Smooth muscle cell (in vitro differentiated cells): Measurements from ENCODE around the gene PCGF1. TPM values are rescaled to one million over a fixed set of nuclear protein-coding genes. Genes with fewer than 3 reads are reported as not detected.

Source experiments
- DNase-seq: peaks from one replicate; lab custom pipeline; 2025; ENCODE audit not compliant: unreplicated experiment; lab: John Stamatoyannopoulos, UW
- H2AFZ ChIP-seq: fragments of 200-600 bp; sonication (generic); 2 replicates; pipeline ENCODE4 v1.6.0; 2016; ENCODE audit warnings: antibody characterized with exemption, low read depth, mild to moderate bottlenecking
- H3F3A ChIP-seq: fragments of 200-600 bp; sonication (generic); 2 replicates; pipeline ENCODE4 v1.6.0; 2017; ENCODE audit warnings: antibody characterized with exemption, low read depth
- H3K27ac ChIP-seq: fragments of 200-600 bp; sonication (generic); 2 replicates; pipeline ENCODE4 v1.5.1; 2016; ENCODE audit warnings: low read depth, mild to moderate bottlenecking
- H3K27me3 ChIP-seq: fragments of 200-600 bp; sonication (generic); 2 replicates; pipeline ENCODE4 v1.6.1; 2016; ENCODE audit warnings: low read depth, mild to moderate bottlenecking
- H3K36me3 ChIP-seq: fragments of 200-600 bp; sonication (generic); 2 replicates; pipeline ENCODE4 v1.5.1; 2016; ENCODE audit warnings: low read depth
- H3K4me1 ChIP-seq: fragments of 200-600 bp; sonication (generic); 2 replicates; pipeline ENCODE4 v1.5.1; 2016; ENCODE audit warnings: low read depth
- H3K4me2 ChIP-seq: fragments of 200-600 bp; sonication (generic); 2 replicates; pipeline ENCODE4 v1.6.0; 2016; ENCODE audit warnings: mild to moderate bottlenecking
- H3K4me3 ChIP-seq: fragments of 200-600 bp; sonication (generic); 2 replicates; pipeline ENCODE4 v1.5.1; 2016; ENCODE audit warnings: mild to moderate bottlenecking
- H3K79me2 ChIP-seq: fragments of 200-600 bp; sonication (generic); 2 replicates; pipeline ENCODE4 v1.6.0; 2016; ENCODE audit warnings: low read depth, mild to moderate bottlenecking
- H3K9ac ChIP-seq: fragments of 200-600 bp; sonication (generic); 2 replicates; pipeline ENCODE4 v1.6.0; 2016; ENCODE audit warnings: low read depth
- H3K9me3 ChIP-seq: fragments of 200-600 bp; sonication (generic); replicated peaks from 2 replicates; pipeline ENCODE4 v1.5.1; 2016; ENCODE audit warnings: low read depth
- H4K20me1 ChIP-seq: fragments of 200-600 bp; sonication (generic); 2 replicates; pipeline ENCODE4 v1.6.0; 2016; ENCODE audit warnings: low read depth
- CTCF ChIP-seq: fragments of 200-600 bp; sonication (generic); IDR thresholded peaks from 2 replicates; pipeline ENCODE4 v1.5.1; 2017; ENCODE audit warnings: borderline replicate concordance, mild to moderate bottlenecking, antibody characterized with exemption; ENCODE audit not compliant: insufficient read depth, poor library complexity, severe bottlenecking
- WGBS: methylation state at CpG from one replicate; pipeline ENCODE4 v1.1.7; 2016; ENCODE audit warnings: low lambda C conversion rate; 5-methylcytosine and 5-hydroxymethylcytosine counted together
- polyA plus RNA-seq: library from polyadenylated mRNA; unstranded; fragments of >200 nt; fragmentation: Nextera tagmentation; extraction: Ambion mirVana; gene quantifications from 2 replicates; pipeline ENCODE4 v1.2.1, GENCODE V29; 2016
- total RNA-seq: library from RNA; depleted of rRNA; stranded (reverse); fragments of >200 nt; gene quantifications from 2 replicates; pipeline ENCODE4 v1.2.3, GENCODE V29; 2014

Gene PCGF1
- total and polyA plus RNA-seq, 2 experiments from 2014 or later: 19.1 to 29.3 TPM

- peaks cover 5% of the 10 kb centered on the region for H3K79me2 ChIP-seq
- H3K9me3 ChIP-seq: no peaks in the 10 kb centered on the region
- no peak for TF ChIP-seq CTCF
- H3K36me3 ChIP-seq: no peaks in the 10 kb centered on the region
- WGBS: 96% methylated on average over 10 of the region's 10 CpGs
- no peaks in the 10 kb centered on the region for H4K20me1 ChIP-seq
- no peak overlapping the region for H3K9ac ChIP-seq
- H3K4me2 ChIP-seq: no peak overlapping the region
- DNase-seq: no peak
- H3K4me3 ChIP-seq: no peak overlapping the region
- no peaks in the 10 kb centered on the region for H3K27me3 ChIP-seq
- H2AFZ ChIP-seq: no peak overlapping the region
- H3K27ac ChIP-seq: no peak overlapping the region
- H3K4me1 ChIP-seq: peaks cover 4% of the 10 kb centered on the region
- peaks cover 29% of the 10 kb centered on the region for H3F3A ChIP-seq
These were observed 28.0 kb upstream of the PCGF1 start for GRCh38 chr2:74535440-74535965.

DNA sequence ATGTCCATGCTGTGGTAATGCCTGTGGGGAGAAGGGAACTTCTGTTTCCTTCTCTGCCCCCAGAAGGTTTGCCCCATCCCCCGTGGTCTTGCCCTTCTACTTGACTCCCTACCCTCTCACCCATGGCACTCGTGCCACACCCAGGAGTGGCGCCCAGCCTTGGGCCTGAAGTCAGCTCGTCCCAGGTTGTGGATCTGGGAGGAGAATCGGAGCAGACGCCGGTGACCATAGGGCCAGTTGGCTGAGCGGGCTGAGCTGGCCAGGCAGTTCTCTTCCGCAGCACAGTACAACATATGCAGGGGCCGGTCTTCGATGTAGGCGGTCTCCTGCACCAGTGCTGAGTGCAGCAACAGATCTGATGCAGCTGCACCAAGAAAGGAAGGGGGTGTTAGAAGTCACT, 26.9 kb upstream of the PCGF1 start:
- no peaks in the 10 kb centered on the region for H3K36me3 ChIP-seq
- 96% methylated on average over 12 of the region's 12 CpGs for WGBS

GRCh38 chr2:74533464-74533863, 26.0 kb upstream of the PCGF1 start:
- H3K36me3 ChIP-seq: no peaks in the 10 kb centered on the region
- TF ChIP-seq CTCF: no peak
- WGBS: 89% methylated on average over 4 of the region's 4 CpGs

More for the DNA sequence above, 26.9 kb upstream of the PCGF1 start:
- no peak overlapping the region for H2AFZ ChIP-seq
- H3K4me3 ChIP-seq: no peak overlapping the region
- H3K4me2 ChIP-seq: no peak overlapping the region
- DNase-seq: no peak
- no peaks in the 10 kb centered on the region for H4K20me1 ChIP-seq
- peaks cover 4% of the 10 kb centered on the region for H3K4me1 ChIP-seq
- H3K27ac ChIP-seq: no peak overlapping the region
- no peak for TF ChIP-seq CTCF
- H3K79me2 ChIP-seq: peaks cover 12% of the 10 kb centered on the region
- no peak overlapping the region for H3K9ac ChIP-seq
- H3K27me3 ChIP-seq: no peaks in the 10 kb centered on the region
- H3F3A ChIP-seq: peaks cover 29% of the 10 kb centered on the region
- no peaks in the 10 kb centered on the region for H3K9me3 ChIP-seq

GRCh38 chr2:74532222-74532621, 24.7 kb upstream of the PCGF1 start:
- Histone ChIP-seq H3K4me2 (no peak overlapping the region), H3K9me3 (no peaks in the 10 kb centered on the region), H3K27me3 (no peaks in the 10 kb centered on the region), H3K4me3 (no peak overlapping the region), H3K27ac (no peak overlapping the region), H3K9ac (no peak overlapping the region), H2AFZ (no peak overlapping the region), H3K36me3 (no peaks in the 10 kb centered on the region), H4K20me1 (peaks cover 11% of the 10 kb centered on the region), H3K4me1 (peaks cover 11% of the 10 kb centered on the region), H3F3A (peaks cover 28% of the 10 kb centered on the region), H3K79me2 (peaks cover 28% of the 10 kb centered on the region)
- DNase-seq: no peak
- peak; percentile 30 for TF ChIP-seq CTCF

More at GRCh38 chr2:74533464-74533863, 26.0 kb upstream of the PCGF1 start:
- H2AFZ ChIP-seq: no peak overlapping the region
- no peak for DNase-seq
- no peak overlapping the region for H3K4me2 ChIP-seq
- H3K9me3 ChIP-seq: no peaks in the 10 kb centered on the region
- no peak overlapping the region for H3K4me3 ChIP-seq
- no peaks in the 10 kb centered on the region for H4K20me1 ChIP-seq
- peaks cover 21% of the 10 kb centered on the region for H3K79me2 ChIP-seq
- peaks cover 29% of the 10 kb centered on the region for H3F3A ChIP-seq
- H3K4me1 ChIP-seq: peaks cover 9% of the 10 kb centered on the region
- no peak overlapping the region for H3K9ac ChIP-seq
- H3K27me3 ChIP-seq: no peaks in the 10 kb centered on the region
- no peak overlapping the region for H3K27ac ChIP-seq
